SK-MEL-5 (cell line): ENCODE measurements around the gene SBF2. TPM values are rescaled to one million over a fixed set of nuclear protein-coding genes. Genes with fewer than 3 reads are reported as not detected.
A peak's percentile ranks its signal among the peaks of the same experiment; 100 is the strongest.
"Not testable (repeated sequence)": the region's sequence is repeated elsewhere in the genome, so short reads cannot be mapped to it uniquely, and the experiment has no call there.

Source experiments
- DNase-seq: peaks from one replicate; pipeline ENCODE4 v3.0.0-alpha.2; 2016; ENCODE audit warnings: low read depth, low spot score
- in situ Hi-C: cut with HindIII; loops from 2 replicates; pipeline ENCODE4 v1.10.0; 2016; ENCODE audit warnings: low sequenced_read_pairs, high pct_unique_total_duplicates, low pct_unique_long_range_greater_than_20kb
- total RNA-seq: library from RNA; depleted of rRNA; stranded (reverse); fragments of >200 nt; shearing (Covaris generic); gene quantifications from 2 replicates; pipeline ENCODE4 v1.2.3, GENCODE V29; 2014

SBF2 gene
- total RNA-seq, 1 experiment from 2014 or later, result 29.6 TPM

GRCh38 chr11:10114593-10115404 is 179.2 kb downstream of the SBF2 start:
- in situ Hi-C loops, result no loop called here
- DNase-seq, result no peak

GRCh38 chr11:10113852-10114251 is 180.2 kb downstream of the SBF2 start:
- in situ Hi-C loops, result no loop called here
- no peak for DNase-seq

GRCh38 chr11:10109806-10110205 is 184.2 kb downstream of the SBF2 start:
- in situ Hi-C loops, result no loop called here
- DNase-seq, result no peak

- in situ Hi-C loops, result no loop called here
- DNase-seq, result peak; percentile 78
Observed at GRCh38 chr11:10108915-10109680, 184.9 kb downstream of the SBF2 start.

DNA sequence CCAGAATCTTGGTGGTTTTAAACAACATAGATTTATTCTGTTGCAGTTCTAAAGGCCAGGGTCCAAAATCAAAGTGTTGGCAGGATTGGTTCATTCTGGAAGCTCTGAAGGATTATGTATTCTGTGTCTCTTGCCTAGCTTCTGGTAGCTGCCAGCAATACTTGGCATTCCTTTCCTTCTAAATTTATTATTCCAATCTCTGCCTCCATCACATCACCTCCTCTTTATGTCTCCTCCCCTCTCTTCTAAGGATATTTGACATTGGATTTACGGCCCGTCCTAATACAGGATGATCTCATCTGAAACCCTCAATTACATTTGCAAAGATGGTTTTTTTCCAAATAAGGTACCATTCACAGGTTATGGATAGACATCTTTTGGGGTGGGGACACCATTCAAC is 186.5 kb downstream of the SBF2 start:
- in situ Hi-C loops, result no loop called here
- no peak for DNase-seq

- in situ Hi-C loops, result no loop called here
- DNase-seq, result no peak
Observed at GRCh38 chr11:10097615-10098014, 196.4 kb downstream of the SBF2 start.

DNA sequence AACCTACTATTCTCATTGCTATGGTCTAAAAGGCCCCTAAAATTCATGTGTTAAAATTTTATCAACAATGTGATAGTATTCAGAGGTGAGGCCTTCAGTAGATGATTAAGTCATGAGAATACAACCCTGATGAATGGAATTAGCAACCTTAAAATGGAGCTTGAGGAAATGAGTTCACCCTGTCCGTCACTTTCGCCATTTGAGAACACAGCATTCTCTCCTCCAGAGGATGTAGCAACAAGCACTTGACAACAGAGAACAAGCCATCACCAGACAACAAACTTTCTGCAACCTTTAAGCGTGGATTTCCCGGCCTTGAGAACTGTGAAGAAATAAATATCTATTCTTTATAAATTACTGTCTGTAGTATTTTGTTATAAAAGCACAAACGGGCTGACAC is 197.0 kb downstream of the SBF2 start:
- no peak for DNase-seq
- in situ Hi-C loops, result no loop called here

DNA sequence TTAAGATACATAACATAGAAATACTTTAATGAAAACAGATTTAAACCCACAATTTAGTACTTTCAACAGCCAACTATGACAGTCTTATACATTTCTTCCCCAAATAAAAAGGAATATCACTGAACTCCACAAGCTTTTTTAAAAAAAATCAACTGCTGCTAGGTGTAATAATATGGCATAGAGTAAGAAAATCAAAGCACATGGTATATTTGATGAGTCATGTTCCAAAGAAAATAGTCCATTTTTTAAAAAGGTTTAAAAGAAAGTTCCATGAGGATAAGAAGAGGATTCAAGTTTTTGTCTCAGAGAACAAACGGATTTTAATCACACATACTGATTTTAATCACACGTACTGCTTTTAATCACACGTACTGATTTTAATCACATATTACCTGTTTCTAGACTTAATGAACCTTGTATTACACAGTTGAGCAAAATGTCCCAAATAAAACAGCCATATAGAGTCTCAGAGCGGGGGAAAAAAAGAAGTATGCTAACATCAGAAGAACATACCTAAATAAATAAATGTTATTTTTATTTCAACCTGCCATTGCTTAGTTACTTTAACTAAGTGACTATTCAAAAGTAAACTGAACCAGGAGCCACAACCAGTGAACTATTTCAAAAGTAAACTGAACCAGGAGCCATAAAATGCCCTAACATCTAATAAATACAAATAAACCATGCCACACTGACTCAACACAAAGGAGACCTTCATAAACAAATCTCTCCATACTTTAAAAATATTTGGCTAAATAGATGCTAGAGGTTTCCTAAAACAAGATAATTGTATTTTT is 198.4 kb downstream of the SBF2 start:
- in situ Hi-C loops, result no loop called here
- DNase-seq, result no peak

GRCh38 chr11:10092426-10092825 is 201.6 kb downstream of the SBF2 start:
- no peak for DNase-seq
- in situ Hi-C loops, result no loop called here

GRCh38 chr11:10091314-10092045 is 202.5 kb downstream of the SBF2 start:
- in situ Hi-C loops, result no loop called here
- no peak for DNase-seq

DNA sequence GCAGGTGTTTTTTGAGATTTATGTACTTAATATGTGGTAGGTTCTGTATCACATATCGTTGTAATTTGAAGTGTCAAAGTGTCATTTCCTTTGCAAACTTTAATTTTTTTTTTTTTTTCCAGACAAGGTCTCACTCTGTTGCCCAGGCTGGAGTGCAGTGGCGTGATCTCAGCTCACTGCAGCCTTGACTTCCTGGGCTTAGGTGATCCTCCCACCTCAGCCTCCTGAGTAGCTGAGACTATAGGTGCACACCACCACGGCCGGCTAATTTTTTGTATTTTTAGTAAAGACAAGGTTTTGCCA is 206.1 kb downstream of the SBF2 start:
- in situ Hi-C loops, DNase-seq: not testable (repeated sequence)

DNA sequence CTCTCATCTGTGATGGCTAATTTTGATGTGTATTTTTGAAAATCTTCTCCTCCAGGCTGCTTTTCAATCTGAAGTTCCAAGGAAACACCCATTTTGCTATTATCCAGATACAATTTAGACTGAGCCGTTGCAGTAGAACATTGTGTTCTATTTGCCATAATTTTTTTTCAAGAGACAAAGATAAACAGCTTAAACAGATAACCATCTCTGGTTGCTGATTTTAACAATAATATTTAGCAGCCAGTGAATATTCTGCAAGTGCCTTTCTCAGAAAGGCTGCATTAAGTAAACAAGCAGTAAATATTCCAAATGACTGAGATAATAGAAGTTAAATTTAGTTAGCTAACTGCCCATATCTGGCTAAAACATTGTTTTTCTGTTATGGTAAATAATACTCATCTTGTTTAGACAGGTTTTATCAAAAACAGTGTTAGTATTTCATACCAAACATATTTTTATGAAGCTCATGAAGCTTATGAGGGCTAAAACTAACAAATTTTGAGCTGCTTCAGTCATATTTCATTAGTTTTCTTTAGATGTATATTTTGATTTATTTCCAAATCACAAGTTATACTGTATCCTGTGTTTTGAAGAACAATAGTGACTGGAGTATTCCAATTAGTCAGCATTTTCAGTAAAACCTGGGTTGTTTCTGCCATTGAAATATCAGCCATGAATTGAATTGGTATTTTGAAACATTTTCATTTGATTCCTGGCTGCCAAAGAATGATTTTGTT is 206.7 kb downstream of the SBF2 start:
- no peak for DNase-seq

GRCh38 chr11:10080138-10080537 is 213.9 kb downstream of the SBF2 start:
- DNase-seq, result no peak
- in situ Hi-C loops, result no loop called here

More for the DNA sequence above, 206.7 kb downstream of the SBF2 start:
- in situ Hi-C loops, result no loop called here

DNA sequence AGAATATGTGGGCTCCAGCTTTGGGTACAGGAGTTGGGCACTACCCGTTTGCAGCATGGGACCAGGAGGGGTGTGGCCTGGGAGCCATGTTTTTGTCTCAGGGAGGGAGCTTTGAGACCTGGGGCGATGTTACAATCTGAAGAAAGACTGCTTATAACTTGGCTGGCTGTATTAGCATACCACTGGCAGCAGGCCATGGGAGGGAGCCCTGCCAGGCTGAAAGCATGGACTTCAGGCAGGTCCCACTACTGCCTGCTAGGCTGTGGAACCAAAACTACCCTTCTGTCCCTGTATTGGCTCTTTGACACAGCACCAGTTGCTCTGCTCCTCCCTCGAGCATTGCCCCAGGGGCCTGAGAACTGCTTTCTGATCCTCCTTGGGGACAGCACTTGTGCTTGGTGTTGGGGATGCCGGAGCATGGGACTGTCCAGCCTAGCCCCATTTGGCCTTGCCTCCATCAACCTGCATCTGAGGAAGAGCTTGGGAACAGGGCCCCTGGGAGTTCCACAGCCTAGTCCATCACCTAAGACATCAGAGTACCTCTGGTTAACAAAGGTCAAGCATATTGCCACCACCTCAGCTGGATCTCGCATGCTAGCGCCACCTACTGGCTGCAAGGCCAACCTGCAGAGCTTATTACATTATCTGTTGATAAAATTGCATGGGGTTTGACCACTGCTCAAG is 217.4 kb downstream of the SBF2 start:
- in situ Hi-C loops, result no loop called here
- peak; percentile 62 for DNase-seq

DNA sequence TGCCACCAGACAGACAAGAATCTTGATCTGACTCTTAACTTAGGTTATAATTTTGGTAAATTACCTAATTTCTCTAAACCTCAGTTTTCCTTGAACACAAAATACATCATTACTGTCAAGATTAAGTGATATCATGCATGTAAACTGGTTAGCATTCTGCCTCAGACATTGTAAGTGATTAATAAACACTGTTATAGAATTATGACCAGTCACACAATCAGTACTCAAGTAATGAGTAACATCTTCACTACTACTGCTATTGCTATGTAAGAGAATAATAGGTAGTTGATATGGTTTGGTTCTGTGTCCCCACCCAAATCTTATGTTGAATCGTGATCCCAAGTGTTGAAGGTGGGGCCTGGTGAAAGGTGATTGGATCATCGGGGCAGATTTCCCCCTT is 218.9 kb downstream of the SBF2 start:
- DNase-seq, result no peak

DNA sequence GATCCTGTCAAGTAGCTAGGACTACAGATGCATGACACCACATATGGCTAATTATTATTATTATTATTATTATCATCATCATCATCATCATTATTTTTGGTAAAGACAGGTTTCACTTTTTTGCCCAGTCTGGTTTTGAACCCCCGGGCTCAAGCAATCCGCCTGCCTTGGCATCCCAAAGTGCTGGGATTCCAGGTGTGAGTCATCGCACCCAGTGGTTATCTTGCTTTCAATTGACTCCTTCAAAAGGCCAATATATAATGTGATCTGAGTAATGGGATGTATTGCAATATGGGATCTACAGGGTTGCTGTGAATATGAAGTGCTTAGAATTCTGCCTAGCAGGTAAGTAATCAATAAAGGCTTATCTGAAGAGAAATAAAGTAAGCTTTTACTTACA is 221.2 kb downstream of the SBF2 start:
- DNase-seq, result no peak
- in situ Hi-C loops, result no loop called here

More for the DNA sequence above, 218.9 kb downstream of the SBF2 start:
- in situ Hi-C loops, result no loop called here

- DNase-seq, result no peak
Observed at GRCh38 chr11:10072142-10072541, 221.9 kb downstream of the SBF2 start.

More at GRCh38 chr11:10072142-10072541, 221.9 kb downstream of the SBF2 start:
- in situ Hi-C loops, result no loop called here
